KG1 (cell line): ENCODE measurements around the gene PCSK5.

ENCODE experiments used
- DNase-seq: peaks from one replicate; lab custom pipeline; 2025; lab: John Stamatoyannopoulos, UW

PCSK5 gene

GRCh38 chr9:76396597-76396996, 506.1 kb downstream of the PCSK5 start:
- no peak for DNase-seq

- DNase-seq, result no peak
Measured at GRCh38 chr9:76399856-76400255, 509.4 kb downstream of the PCSK5 start.

- no peak for DNase-seq
Measured at GRCh38 chr9:76400534-76401096, 510.1 kb downstream of the PCSK5 start.

GRCh38 chr9:76401176-76401575, 510.7 kb downstream of the PCSK5 start:
- DNase-seq, result no peak

- DNase-seq, result no peak
Measured at GRCh38 chr9:76401580-76402354, 511.3 kb downstream of the PCSK5 start.

- peak; percentile 16 for DNase-seq
Measured at GRCh38 chr9:76403352-76403751, 512.9 kb downstream of the PCSK5 start.

- no peak for DNase-seq
Measured at GRCh38 chr9:76404401-76404800, 513.9 kb downstream of the PCSK5 start.

- DNase-seq, result no peak
Measured at GRCh38 chr9:76405340-76405739, 514.9 kb downstream of the PCSK5 start.

- DNase-seq, result no peak
Measured at GRCh38 chr9:76405868-76406267, 515.4 kb downstream of the PCSK5 start.
